A673 (cell line): Measurements from ENCODE around the gene ZBTB25. TPM values are rescaled to one million over a fixed set of nuclear protein-coding genes. Genes with fewer than 3 reads are reported as not detected.

Experiments used
- BruUV-seq: library from RNA; stranded (reverse); fragments of 400-500 nt; replicated peaks from 2 replicates; lab custom pipeline; 2021; lab: Mats Ljungman, UMichigan
- CTCF ChIA-PET: fragments of 300-600 bp; sonication (Branson Sonifier 250); formaldehyde crosslinking; loops from one replicate; lab custom pipeline; 2022; ENCODE audit warnings: antibody characterized with exemption; lab: Charles Lee
- POLR2A ChIA-PET: fragments of 300-600 bp; sonication (Branson Sonifier 250); formaldehyde crosslinking; loops from one replicate; lab custom pipeline; 2022; ENCODE audit warnings: antibody characterized with exemption; ENCODE audit not compliant: low non-redundant PET; lab: Charles Lee
- DNase-seq: peaks from one replicate; pipeline ENCODE4 v3.0.0-alpha.2; 2015; ENCODE audit warnings: low spot score
- H3K27ac ChIP-seq: fragments of 200-600 bp; sonication (generic); 2 replicates; pipeline ENCODE4 v1.5.1; 2016; ENCODE audit warnings: mixed run types, low read depth, mild to moderate bottlenecking, mixed read lengths, antibody characterized with exemption, low read length; ENCODE audit not compliant: poor library complexity, severe bottlenecking
- H3K27me3 ChIP-seq: fragments of 200-600 bp; sonication (generic); replicated peaks from 2 replicates; pipeline ENCODE4 v1.6.1; 2017; ENCODE audit warnings: mixed run types, low read depth, mild to moderate bottlenecking, mixed read lengths, antibody characterized with exemption, low read length; ENCODE audit not compliant: insufficient read depth, poor library complexity
- H3K36me3 ChIP-seq: fragments of 200-600 bp; sonication (generic); 2 replicates; pipeline ENCODE4 v1.6.1; 2016; ENCODE audit warnings: mixed run types, mild to moderate bottlenecking, mixed read lengths, antibody characterized with exemption, low read length; ENCODE audit not compliant: insufficient read depth, poor library complexity, severe bottlenecking
- H3K4me1 ChIP-seq: fragments of 200-600 bp; sonication (generic); 2 replicates; pipeline ENCODE4 v1.6.1; 2017; ENCODE audit warnings: mixed run types, mild to moderate bottlenecking, mixed read lengths, antibody characterized with exemption, low read length; ENCODE audit not compliant: insufficient read depth, poor library complexity, severe bottlenecking
- H3K4me3 ChIP-seq: fragments of 200-600 bp; sonication (generic); 2 replicates; pipeline ENCODE4 v1.5.1; 2016; ENCODE audit warnings: low read depth, mixed run types, mild to moderate bottlenecking, mixed read lengths, low read length; ENCODE audit not compliant: poor library complexity, severe bottlenecking
- H3K9me3 ChIP-seq: fragments of 200-600 bp; sonication (generic); 2 replicates; pipeline ENCODE4 v1.6.1; 2016; ENCODE audit warnings: mixed run types, low read depth, mild to moderate bottlenecking, mixed read lengths, antibody characterized with exemption, low read length; ENCODE audit not compliant: poor library complexity, severe bottlenecking
- CTCF ChIP-seq: fragments of 300-800, 200-600 bp; sonication (generic); conservative IDR thresholded peaks from 2 replicates; pipeline ENCODE4 v1.5.1; 2017; ENCODE audit warnings: low read depth, mild to moderate bottlenecking, antibody characterized with exemption, low read length, moderate library complexity, mixed read lengths
- EZH2 ChIP-seq: fragments of 200-600 bp; sonication (generic); IDR thresholded peaks from 2 replicates; pipeline ENCODE4 v1.6.1; 2017; ENCODE audit warnings: borderline replicate concordance, low read depth, mild to moderate bottlenecking, mixed read lengths, antibody characterized with exemption, low read length; ENCODE audit not compliant: poor library complexity, severe bottlenecking
- intact Hi-C: fragments of 100-400 bp; cut with micrococcal nuclease; formaldehyde crosslinking; loops from one replicate; pipeline ENCODE4 v1.10.0; 2022; ENCODE audit not compliant: unreplicated experiment
- total RNA-seq: library from RNA; stranded (reverse); gene quantifications from 2 replicates; pipeline ENCODE4 v1.2.3, GENCODE V29; 2021

ZBTB25 gene
- total RNA-seq, 1 experiment from 2014 or later, result 11.3 TPM

- no TSS peak for BruUV-seq
- POLR2A ChIA-PET, result no interaction called here
- no peak overlapping the region for H3K27ac ChIP-seq
- H3K4me3 ChIP-seq, result no peak overlapping the region
- intact Hi-C loops, result no loop called here
- H3K36me3 ChIP-seq, result no peaks in the 10 kb centered on the region
- H3K4me1 ChIP-seq, result peaks cover 7% of the 10 kb centered on the region
- TF ChIP-seq EZH2, result no peak
- TF ChIP-seq CTCF, result no peak
- CTCF ChIA-PET, result no interaction called here
- DNase-seq, result no peak
- no peaks in the 10 kb centered on the region for H3K9me3 ChIP-seq
- H3K27me3 ChIP-seq, result no peaks in the 10 kb centered on the region
These were observed 36.5 kb downstream of the ZBTB25 start for GRCh38 chr14:64467101-64467500.

- peak; percentile 73 for DNase-seq
- intact Hi-C loops, result no loop called here
- Histone ChIP-seq H3K27me3 (no peaks in the 10 kb centered on the region), H3K9me3 (no peaks in the 10 kb centered on the region), H3K4me1 (peaks cover 7% of the 10 kb centered on the region), H3K36me3 (no peaks in the 10 kb centered on the region), H3K27ac (peak overlapping the region; percentile 50), H3K4me3 (peak overlapping the region; percentile 71)
- CTCF ChIA-PET, result interaction anchor here (1.0 kb wide), 1 partner anchor 24 kb away, joined by 3 read pairs; no protein-coding TSS in a partner anchor
- TF ChIP-seq CTCF (no peak), EZH2 (no peak)
- POLR2A ChIA-PET, result interaction anchor here (0.6 kb wide), 1 partner anchor 56 kb away, joined by 3 read pairs; no protein-coding TSS in a partner anchor
- BruUV-seq, result TSS peak; percentile 10
These were observed 37.6 kb downstream of the ZBTB25 start for GRCh38 chr14:64465831-64466554.

GRCh38 chr14:64465191-64465822, 38.3 kb downstream of the ZBTB25 start, which contains the start of gene AKAP5:
TSS of gene AKAP5 (plus strand) at chr14:64465499. CDS start at chr14:64468395, 2,896 bp downstream.
- Histone ChIP-seq H3K27me3 (no peaks in the 10 kb centered on the region), H3K27ac (peak within 1 kb of the TSS; percentile 50), H3K9me3 (no peaks in the 10 kb centered on the region), H3K36me3 (peaks cover 1% of the 10 kb centered on the region), H3K4me1 (peaks cover 7% of the 10 kb centered on the region), H3K4me3 (peak within 1 kb of the TSS; percentile 71)
- BruUV-seq, result no TSS peak
- POLR2A ChIA-PET, result interaction anchor here (0.6 kb wide), 1 partner anchor 55 kb away, joined by 3 read pairs; no protein-coding TSS in a partner anchor
- DNase-seq, result peak; percentile 75
- intact Hi-C loops, result no loop called here
- CTCF ChIA-PET, result interaction anchor here (1.0 kb wide), 1 partner anchor 24 kb away, joined by 3 read pairs; no protein-coding TSS in a partner anchor
- TF ChIP-seq EZH2 (no peak), CTCF (no peak)
